Karpas-422 (cell line): ENCODE results near the gene CNPY2. TPM values are rescaled to one million over a fixed set of nuclear protein-coding genes. Genes with fewer than 3 reads are reported as not detected.
"Not testable (repeated sequence)": the region's sequence is repeated elsewhere in the genome, so short reads cannot be mapped to it uniquely, and the experiment has no call there.

Experiments used
- DNase-seq: peaks from one replicate; pipeline ENCODE4 v3.0.0-alpha.2; 2015
- H2AFZ ChIP-seq: fragments of 200-600 bp; sonication (generic); 2 replicates; pipeline ENCODE4 v1.6.1; 2014; ENCODE audit warnings: antibody characterized with exemption, low read length, mixed read lengths
- H3K27ac ChIP-seq: fragments of 200-600 bp; sonication (generic); 2 replicates; pipeline ENCODE4 v1.5.1; 2014; ENCODE audit warnings: mild to moderate bottlenecking, low read length, moderate library complexity
- H3K27me3 ChIP-seq: fragments of 200-600 bp; sonication (generic); 2 replicates; pipeline ENCODE4 v1.6.1; 2014; ENCODE audit warnings: low read length, mixed read lengths
- H3K36me3 ChIP-seq: fragments of 200-600 bp; sonication (generic); 2 replicates; pipeline ENCODE4 v1.6.1; 2014; ENCODE audit warnings: low read length, mixed read lengths; ENCODE audit not compliant: insufficient read depth
- H3K4me1 ChIP-seq: fragments of 200-600 bp; sonication (generic); 2 replicates; pipeline ENCODE4 v1.6.1; 2014; ENCODE audit warnings: mild to moderate bottlenecking, low read length, mixed read lengths
- H3K4me2 ChIP-seq: fragments of 200-600 bp; sonication (generic); 2 replicates; pipeline ENCODE4 v1.6.1; 2014; ENCODE audit warnings: low read length, low read depth, mild to moderate bottlenecking; ENCODE audit not compliant: poor library complexity, severe bottlenecking
- H3K4me3 ChIP-seq: fragments of 200-600 bp; sonication (generic); 2 replicates; pipeline ENCODE4 v1.5.1; 2014; ENCODE audit warnings: mild to moderate bottlenecking, antibody characterized with exemption, low read length, mixed read lengths
- H3K79me2 ChIP-seq: fragments of 200-600 bp; sonication (generic); 2 replicates; pipeline ENCODE4 v1.6.1; 2014; ENCODE audit warnings: mild to moderate bottlenecking, low read length, mixed read lengths
- H3K9ac ChIP-seq: fragments of 200-600 bp; sonication (generic); 2 replicates; pipeline ENCODE4 v1.6.0; 2014; ENCODE audit warnings: low read length
- H3K9me2 ChIP-seq: fragments of 200-600 bp; sonication (generic), shearing (Covaris generic); replicated peaks from 2 replicates; pipeline ENCODE4 v1.6.0; 2014; ENCODE audit warnings: mild to moderate bottlenecking, low read length, moderate library complexity; ENCODE audit not compliant: insufficient read depth
- H3K9me3 ChIP-seq: fragments of 300-700, 200-600 bp; sonication (generic); 2 replicates; pipeline ENCODE4 v1.6.1; 2014; ENCODE audit warnings: low read length, mixed read lengths
- H4K20me1 ChIP-seq: fragments of 200-600 bp; sonication (generic); 2 replicates; pipeline ENCODE4 v1.6.1; 2014; ENCODE audit warnings: mild to moderate bottlenecking, antibody characterized with exemption, low read length, low read depth; ENCODE audit not compliant: insufficient read depth
- total RNA-seq: library from RNA; depleted of rRNA; stranded (reverse); fragments of >200 nt; shearing (Covaris generic); gene quantifications from 2 replicates; pipeline ENCODE4 v1.2.3, GENCODE V29; 2014; ENCODE audit warnings: low replicate concordance

The CNPY2 gene
- total RNA-seq, 1 experiment from 2014 or later, result 85.1 TPM

DNA sequence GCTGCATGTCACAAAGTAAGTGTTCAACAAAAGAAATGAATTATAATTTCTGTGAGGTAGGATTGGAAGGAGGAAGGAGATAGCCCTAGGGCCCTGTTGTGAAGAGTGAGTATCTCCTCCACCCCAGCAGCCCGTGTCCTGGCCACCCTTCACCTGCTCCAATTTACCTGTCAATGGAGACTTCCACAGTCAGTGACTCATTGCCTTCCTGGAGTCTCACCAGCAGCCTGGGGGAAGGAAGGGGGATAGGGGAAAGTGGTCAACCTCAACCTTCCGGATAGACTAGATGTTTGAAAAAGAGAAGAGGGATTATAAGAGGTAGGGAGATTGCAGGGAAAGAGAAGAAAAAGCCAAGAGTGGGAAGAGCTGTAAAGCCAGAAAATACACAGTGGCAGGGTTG is 34.9 kb upstream of the CNPY2 start:
- Histone ChIP-seq H3K79me2 (no peaks in the 10 kb centered on the region), H3K9ac (no peak overlapping the region), H3K27ac (no peak overlapping the region), H4K20me1 (no peaks in the 10 kb centered on the region), H2AFZ (no peak overlapping the region), H3K27me3 (no peaks in the 10 kb centered on the region), H3K9me3 (no peaks in the 10 kb centered on the region), H3K4me1 (no peaks in the 10 kb centered on the region), H3K9me2 (no peaks in the 10 kb centered on the region), H3K36me3 (peaks cover 19% of the 10 kb centered on the region; the same call in 1 of the 2 replicates), H3K4me3 (no peak overlapping the region), H3K4me2 (no peak overlapping the region)
- no peak for DNase-seq

GRCh38 chr12:56348776-56349175 is 33.0 kb upstream of the CNPY2 start:
- no peak overlapping the region for H3K4me2 ChIP-seq
- H3K4me3 ChIP-seq, result no peak overlapping the region
- no peaks in the 10 kb centered on the region for H3K79me2 ChIP-seq
- DNase-seq, result no peak
- H3K36me3 ChIP-seq, result peaks cover 10% of the 10 kb centered on the region; the same call in 1 of the 2 replicates
- H3K9me2 ChIP-seq, result no peaks in the 10 kb centered on the region
- H3K27ac ChIP-seq, result no peak overlapping the region
- H3K9me3 ChIP-seq, result no peaks in the 10 kb centered on the region
- no peak overlapping the region for H2AFZ ChIP-seq
- H3K27me3 ChIP-seq, result no peaks in the 10 kb centered on the region
- H3K9ac ChIP-seq, result no peak overlapping the region
- H4K20me1 ChIP-seq, result no peaks in the 10 kb centered on the region
- H3K4me1 ChIP-seq, result no peaks in the 10 kb centered on the region

DNA sequence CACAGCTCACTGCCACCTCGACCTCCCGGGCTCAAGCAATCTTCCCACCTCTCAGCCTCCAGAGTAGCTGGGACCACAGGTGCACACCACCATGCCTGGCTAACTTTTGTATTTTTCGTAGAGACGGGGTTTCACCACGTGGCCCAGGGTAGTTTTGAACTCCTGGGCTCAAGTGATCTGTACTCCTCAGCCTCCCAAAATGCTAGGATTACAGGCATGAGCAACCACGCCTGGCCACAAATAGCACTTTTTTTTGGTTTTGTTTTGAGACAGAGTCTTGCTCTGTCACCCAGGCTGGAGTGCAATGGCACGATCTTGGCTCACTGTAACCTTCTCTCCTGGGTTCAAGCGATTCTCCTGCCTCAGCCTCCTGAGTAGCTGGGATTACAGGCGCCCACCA is 31.5 kb upstream of the CNPY2 start:
- not testable (repeated sequence) for H3K27ac ChIP-seq, H3K9ac ChIP-seq, H3K9me2 ChIP-seq, H3K4me2 ChIP-seq, H3K36me3 ChIP-seq, H4K20me1 ChIP-seq, H3K79me2 ChIP-seq, H3K4me1 ChIP-seq, H3K27me3 ChIP-seq, H3K4me3 ChIP-seq, H3K9me3 ChIP-seq, DNase-seq, H2AFZ ChIP-seq

DNA sequence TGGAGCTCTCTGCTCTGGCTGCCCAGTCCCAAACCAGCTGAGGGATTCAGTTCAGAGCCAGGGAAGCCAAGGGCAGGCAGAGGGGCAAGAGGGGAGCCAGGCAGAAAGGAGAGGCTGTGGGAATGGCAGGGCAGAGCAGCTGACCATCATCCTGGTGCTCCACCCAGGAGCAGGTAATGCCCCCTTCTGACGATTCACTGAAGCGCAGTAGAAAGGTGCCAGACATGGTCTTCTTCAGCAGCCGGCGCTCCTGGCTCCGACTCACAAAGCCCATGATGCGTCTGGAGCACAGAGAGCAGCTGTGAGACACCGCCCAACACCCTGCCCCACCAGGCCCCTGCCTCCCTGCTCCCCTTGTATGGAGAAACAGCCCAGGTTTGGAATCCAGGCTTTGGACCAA is 30.9 kb upstream of the CNPY2 start:
- no peak overlapping the region for H2AFZ ChIP-seq
- H3K27ac ChIP-seq, result no peak overlapping the region
- no peaks in the 10 kb centered on the region for H3K9me3 ChIP-seq
- H3K27me3 ChIP-seq, result no peaks in the 10 kb centered on the region
- H3K9ac ChIP-seq, result no peak overlapping the region
- H3K79me2 ChIP-seq, result no peaks in the 10 kb centered on the region
- peaks cover 7% of the 10 kb centered on the region; the same call in 1 of the 2 replicates for H3K36me3 ChIP-seq
- no peak overlapping the region for H3K4me2 ChIP-seq
- H3K9me2 ChIP-seq, result no peaks in the 10 kb centered on the region
- H4K20me1 ChIP-seq, result no peaks in the 10 kb centered on the region
- H3K4me3 ChIP-seq, result no peak overlapping the region
- no peak for DNase-seq
- no peaks in the 10 kb centered on the region for H3K4me1 ChIP-seq

DNA sequence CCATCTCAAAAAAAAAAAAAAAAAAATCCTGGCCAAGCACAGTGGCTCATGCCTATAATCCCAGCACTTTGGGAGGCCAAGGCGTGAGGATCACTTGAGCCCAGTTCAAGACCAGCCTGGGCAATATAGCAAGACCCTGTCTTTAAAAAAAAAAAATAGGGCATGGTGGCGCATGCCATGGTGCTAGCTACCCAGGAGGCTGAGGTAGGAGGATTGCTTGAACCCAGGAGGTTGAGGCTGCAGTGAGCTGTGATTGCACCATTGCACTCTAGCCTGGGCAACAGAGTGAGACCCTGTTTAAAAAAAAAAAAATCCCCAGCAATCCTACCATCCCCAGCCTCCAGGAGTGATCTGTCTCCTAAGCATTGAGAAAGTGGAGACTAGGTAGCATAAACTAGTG is 26.5 kb upstream of the CNPY2 start:
- H3K9ac ChIP-seq, H3K4me2 ChIP-seq, H3K27me3 ChIP-seq, H3K79me2 ChIP-seq, H3K4me3 ChIP-seq, DNase-seq, H3K9me3 ChIP-seq, H3K36me3 ChIP-seq, H2AFZ ChIP-seq, H3K4me1 ChIP-seq, H3K9me2 ChIP-seq, H4K20me1 ChIP-seq, H3K27ac ChIP-seq: not testable (repeated sequence)

DNA sequence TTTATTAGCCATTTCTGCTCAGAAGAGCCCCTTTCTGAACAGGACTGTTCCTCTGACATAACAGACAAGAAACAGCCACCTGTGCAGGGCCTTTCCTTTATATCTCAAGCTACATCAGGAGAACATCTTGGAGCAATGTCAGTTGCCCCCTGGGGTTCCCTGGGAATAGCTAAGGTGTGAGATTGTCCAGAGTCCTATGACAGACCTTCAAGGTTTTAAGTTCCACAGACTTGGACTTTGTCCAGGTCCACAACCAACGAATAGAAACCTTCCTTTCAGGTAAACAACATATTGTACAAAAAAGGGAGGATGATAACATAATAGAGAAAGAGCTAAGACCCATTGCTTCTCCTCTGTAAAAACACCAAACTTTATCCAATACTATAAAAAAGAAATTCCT is 25.8 kb upstream of the CNPY2 start:
- peaks cover 7% of the 10 kb centered on the region for H3K4me1 ChIP-seq
- H3K9ac ChIP-seq, result no peak overlapping the region
- H4K20me1 ChIP-seq, result no peaks in the 10 kb centered on the region
- no peak overlapping the region for H3K4me2 ChIP-seq
- H3K9me3 ChIP-seq, result no peaks in the 10 kb centered on the region
- no peaks in the 10 kb centered on the region for H3K9me2 ChIP-seq
- DNase-seq, result no peak
- H3K27me3 ChIP-seq, result no peaks in the 10 kb centered on the region
- no peaks in the 10 kb centered on the region for H3K79me2 ChIP-seq
- H2AFZ ChIP-seq, result no peak overlapping the region
- no peaks in the 10 kb centered on the region for H3K36me3 ChIP-seq
- no peak overlapping the region for H3K4me3 ChIP-seq
- H3K27ac ChIP-seq, result no peak overlapping the region

DNA sequence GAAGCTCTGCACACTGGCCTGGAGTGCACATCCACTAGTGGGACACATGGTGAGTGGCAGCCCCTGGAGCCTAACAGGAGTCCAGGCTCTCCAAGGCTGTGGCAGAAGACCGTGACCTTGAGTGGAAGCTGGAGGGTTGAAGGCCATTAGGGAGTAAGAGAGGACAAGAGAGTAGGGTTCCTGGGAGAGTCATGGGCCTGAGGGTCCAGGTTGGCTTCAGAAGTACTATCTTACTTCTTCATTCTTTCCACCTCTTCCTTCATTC is 23.3 kb upstream of the CNPY2 start:
- Histone ChIP-seq H3K4me1 (peaks cover 20% of the 10 kb centered on the region), H3K9me2 (no peaks in the 10 kb centered on the region), H2AFZ (no peak overlapping the region), H3K4me2 (no peak overlapping the region), H3K4me3 (no peak overlapping the region), H3K79me2 (peaks cover 3% of the 10 kb centered on the region; the same call in 1 of the 2 replicates), H4K20me1 (no peaks in the 10 kb centered on the region), H3K36me3 (no peaks in the 10 kb centered on the region), H3K27ac (no peak overlapping the region), H3K27me3 (no peaks in the 10 kb centered on the region), H3K9ac (no peak overlapping the region), H3K9me3 (no peaks in the 10 kb centered on the region)
- no peak for DNase-seq

DNA sequence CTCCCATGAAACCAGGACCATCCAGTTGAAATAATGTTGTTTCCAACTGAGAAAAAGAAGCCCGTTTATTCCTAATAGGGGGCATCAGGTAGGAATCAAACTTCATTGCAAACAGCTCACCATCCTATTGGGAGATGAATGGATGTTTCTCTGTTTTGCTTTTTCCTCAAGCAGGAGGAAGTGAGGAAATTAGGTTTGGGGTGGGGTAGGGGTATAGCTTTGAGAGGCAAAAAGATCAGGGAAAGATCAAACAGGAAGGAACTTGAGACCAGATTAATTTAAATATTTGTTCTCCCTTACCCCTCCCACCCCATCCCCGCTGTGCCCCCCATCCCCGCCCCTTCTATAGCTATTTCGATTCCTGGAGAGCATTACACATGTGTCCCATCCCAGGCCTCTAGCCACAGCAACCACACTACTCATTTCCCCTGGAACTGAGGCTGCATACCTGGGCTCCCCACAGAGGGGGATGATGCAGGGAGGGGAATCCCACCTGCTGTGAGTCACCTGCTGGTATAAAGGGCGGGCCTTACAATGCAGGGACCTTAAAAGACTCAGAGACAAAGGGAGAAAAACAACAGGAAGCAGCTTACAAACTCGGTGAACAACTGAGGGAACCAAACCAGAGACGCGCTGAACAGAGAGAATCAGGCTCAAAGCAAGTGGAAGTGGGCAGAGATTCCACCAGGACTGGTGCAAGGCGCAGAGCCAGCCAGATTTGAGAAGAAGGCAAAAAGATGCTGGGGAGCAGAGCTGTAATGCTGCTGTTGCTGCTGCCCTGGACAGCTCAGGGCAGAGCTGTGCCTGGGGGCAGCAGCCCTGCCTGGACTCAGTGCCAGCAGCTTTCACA is 22.7 kb upstream of the CNPY2 start, which contains the start of gene IL23A:
TSS of gene IL23A (plus strand) at position 577 of the 850 bp plus-strand sequence. CDS start at position 738, 161 bp downstream.
- H3K9ac ChIP-seq, result no peak within 1 kb of the TSS
- H3K9me3 ChIP-seq, result no peaks in the 10 kb centered on the region
- H2AFZ ChIP-seq, result 0 out of 2 replicates have a peak within 1 kb of the TSS, but pooled peaks have one; percentile 42

More for the DNA sequence above, 22.7 kb upstream of the CNPY2 start, which contains the start of gene IL23A:
- no peak within 1 kb of the TSS for H3K4me2 ChIP-seq
- H3K27me3 ChIP-seq, result no peaks in the 10 kb centered on the region
- H3K36me3 ChIP-seq, result no peaks in the 10 kb centered on the region
- peaks cover 20% of the 10 kb centered on the region for H3K4me1 ChIP-seq
- DNase-seq, result no peak
- H3K4me3 ChIP-seq, result no peak within 1 kb of the TSS
- H4K20me1 ChIP-seq, result no peaks in the 10 kb centered on the region
- H3K9me2 ChIP-seq, result no peaks in the 10 kb centered on the region
- peaks cover 4% of the 10 kb centered on the region; the same call in 1 of the 2 replicates for H3K79me2 ChIP-seq
- no peak within 1 kb of the TSS for H3K27ac ChIP-seq
